Stimulated activated naive B cell treated with anti-CD40 and anti-IgM and Interleukin-4, amounts not matched to agents 10 μg/mL and 1 μg/mL and 100 μg/mL, for 72 hours (primary cell): ENCODE results near the gene RPL34.

Experiments used
- ATAC-seq, 2 donors: fragments of 150-1000 bp; cut with Tn5 transposase; replicated peaks; 2 replicates each; pipeline ENCODE4 v1.10.0; 2021; ENCODE audit warnings: moderate library complexity in 1 of 2
- DNase-seq: peaks from one replicate; pipeline ENCODE4 v3.0.0; 2021
- H3K27ac Mint-ChIP-seq: one replicate; pipeline ENCODE4 v1.8.0; 2022; ENCODE audit warnings: mild to moderate bottlenecking, mixed read lengths
- H3K27me3 Mint-ChIP-seq, 2 donors: one replicate each; pipeline ENCODE4 v1.8.0; 2022; ENCODE audit warnings: mixed read lengths in 2 of 2
- H3K36me3 Mint-ChIP-seq, 2 donors: one replicate each; pipeline ENCODE4 v1.8.0; 2022; ENCODE audit warnings: mixed read lengths in 2 of 2, mild to moderate bottlenecking in 1 of 2
- H3K4me1 Mint-ChIP-seq, 2 donors: one replicate each; pipeline ENCODE4 v1.8.0; 2022; ENCODE audit warnings: mixed read lengths in 2 of 2, mild to moderate bottlenecking in 1 of 2
- H3K4me3 Mint-ChIP-seq, 2 donors: one replicate each; pipeline ENCODE4 v1.8.0; 2022; ENCODE audit warnings: mild to moderate bottlenecking in 2 of 2, mixed read lengths in 2 of 2, moderate library complexity in 1 of 2
- H3K9me3 Mint-ChIP-seq, 2 donors: one replicate each; pipeline ENCODE4 v1.8.0; 2022; ENCODE audit warnings: mixed read lengths in 2 of 2, mild to moderate bottlenecking in 1 of 2

Gene RPL34

GRCh38 chr4:108607079-108607815 lies 13.1 kb upstream of the RPL34 start:
- DNase-seq (no peak), ATAC-seq (no peak)
- Mint-ChIP-seq H3K9me3 (peaks cover 0 to 4% of the 10 kb centered on the region in 2 donors), H3K27ac (no peak overlapping the region), H3K4me1 (no peaks in the 10 kb centered on the region), H3K4me3 (no peak overlapping the region), H3K27me3 (no peaks in the 10 kb centered on the region), H3K36me3 (peaks cover 9 to 18% of the 10 kb centered on the region in 2 donors)

GRCh38 chr4:108611365-108611764 lies 9.0 kb upstream of the RPL34 start:
- ATAC-seq (no peak), DNase-seq (no peak)
- Mint-ChIP-seq H3K36me3 (peaks cover 18 to 31% of the 10 kb centered on the region in 2 donors), H3K4me1 (no peaks in the 10 kb centered on the region), H3K9me3 (peaks cover 2 to 4% of the 10 kb centered on the region in 2 donors), H3K27me3 (no peaks in the 10 kb centered on the region), H3K27ac (no peak overlapping the region), H3K4me3 (no peak overlapping the region)

GRCh38 chr4:108612365-108612764 lies 8.0 kb upstream of the RPL34 start:
- ATAC-seq, result no peak
- peaks cover 0 to 4% of the 10 kb centered on the region in 2 donors for H3K9me3 Mint-ChIP-seq
- H3K27ac Mint-ChIP-seq, result no peak overlapping the region
- peaks cover 19 to 30% of the 10 kb centered on the region in 2 donors for H3K36me3 Mint-ChIP-seq
- no peaks in the 10 kb centered on the region for H3K27me3 Mint-ChIP-seq
- no peak overlapping the region for H3K4me3 Mint-ChIP-seq
- no peaks in the 10 kb centered on the region for H3K4me1 Mint-ChIP-seq
- DNase-seq, result no peak

DNA sequence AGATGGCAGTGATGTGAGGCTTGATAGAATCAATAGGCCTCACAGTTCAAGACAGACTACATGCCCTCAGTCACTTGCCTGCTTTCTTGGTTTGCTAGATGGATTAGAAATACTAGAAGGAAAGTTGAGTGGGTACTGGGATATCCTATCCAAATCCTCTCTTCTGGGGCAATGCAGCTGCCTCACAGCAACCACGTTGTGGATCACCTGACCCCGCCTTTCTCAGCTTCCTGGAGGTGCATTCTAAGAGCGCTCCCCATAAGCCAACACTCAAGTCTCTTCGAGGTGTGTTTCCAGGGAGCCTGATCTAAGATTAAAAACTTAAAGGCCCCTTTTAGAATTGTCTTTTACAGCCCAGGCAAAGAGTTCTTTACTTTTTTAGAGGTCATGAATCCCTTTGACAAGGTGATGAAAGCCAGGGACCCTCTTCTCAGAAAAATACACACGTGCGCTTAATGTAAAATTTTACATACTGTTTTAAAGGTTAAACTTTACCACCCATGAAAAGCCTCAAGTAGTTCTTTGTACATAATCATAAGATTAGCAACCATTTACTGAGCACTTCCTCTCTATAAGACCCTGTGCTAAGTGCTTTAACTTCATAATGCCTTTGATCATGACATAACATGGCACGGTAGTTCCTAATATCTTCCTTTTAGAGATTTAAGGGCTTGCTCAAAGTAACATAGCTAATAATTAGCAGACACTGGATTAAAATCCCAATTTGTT lies 840 bp upstream of the RPL34 start:
- Mint-ChIP-seq H3K9me3 (peaks cover 0 to 4% of the 10 kb centered on the region in 2 donors), H3K27me3 (no peaks in the 10 kb centered on the region), H3K27ac (peak overlapping the region; percentile 99), H3K4me3 (peak overlapping the region; percentile 95 to 97), H3K4me1 (peaks cover 25 to 37% of the 10 kb centered on the region in 2 donors), H3K36me3 (peaks cover 41 to 54% of the 10 kb centered on the region in 2 donors)
- DNase-seq (no peak), ATAC-seq (peak; percentile 17 to 18)

DNA sequence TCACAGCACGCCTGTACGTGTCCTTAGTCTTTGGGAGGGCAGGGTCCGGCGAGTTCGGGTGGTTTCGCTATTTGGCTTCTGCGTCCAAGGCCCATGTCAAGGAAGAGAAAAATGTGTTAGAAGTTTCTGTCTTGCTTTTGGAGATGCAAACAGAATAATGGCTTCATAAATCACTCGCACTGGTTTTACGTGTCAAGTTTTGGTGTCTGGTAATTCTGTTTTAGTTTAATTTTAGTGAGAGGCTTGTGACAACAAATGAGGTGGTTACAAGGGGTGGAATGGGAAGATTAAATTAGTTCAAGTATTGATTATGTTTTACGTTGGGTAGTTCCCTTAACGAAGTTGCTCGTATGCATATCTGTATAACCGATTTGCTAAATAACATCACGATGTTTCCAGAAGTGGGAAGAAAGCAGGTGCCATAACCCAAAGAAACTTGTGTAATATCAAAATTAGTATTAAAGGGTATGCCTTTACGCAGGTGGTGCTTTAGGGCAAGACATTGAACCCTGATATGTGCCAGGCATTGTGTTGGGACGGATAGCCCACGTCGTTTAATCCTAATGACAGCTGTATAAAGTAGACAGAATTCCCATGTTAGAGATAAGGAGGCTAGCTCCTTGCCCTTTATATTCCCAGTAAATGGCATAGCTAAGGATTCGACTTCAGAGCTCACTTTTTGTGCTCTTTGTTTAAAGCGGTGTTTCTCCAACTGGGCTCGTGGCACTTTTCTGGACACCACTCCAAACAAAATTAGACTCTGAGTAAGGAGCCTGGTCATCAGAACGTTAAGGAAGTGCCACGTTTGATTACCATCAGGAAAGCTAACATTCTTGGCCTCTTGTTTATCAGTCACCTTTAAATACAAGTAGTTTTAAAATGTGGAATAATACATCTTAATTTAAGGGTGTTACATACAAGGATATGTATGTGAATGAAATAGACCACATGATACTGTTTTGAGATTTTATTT lies 843 bp downstream of the RPL34 start:
- H3K36me3 Mint-ChIP-seq, result peaks cover 43 to 60% of the 10 kb centered on the region in 2 donors
- H3K27me3 Mint-ChIP-seq, result no peaks in the 10 kb centered on the region

DNA sequence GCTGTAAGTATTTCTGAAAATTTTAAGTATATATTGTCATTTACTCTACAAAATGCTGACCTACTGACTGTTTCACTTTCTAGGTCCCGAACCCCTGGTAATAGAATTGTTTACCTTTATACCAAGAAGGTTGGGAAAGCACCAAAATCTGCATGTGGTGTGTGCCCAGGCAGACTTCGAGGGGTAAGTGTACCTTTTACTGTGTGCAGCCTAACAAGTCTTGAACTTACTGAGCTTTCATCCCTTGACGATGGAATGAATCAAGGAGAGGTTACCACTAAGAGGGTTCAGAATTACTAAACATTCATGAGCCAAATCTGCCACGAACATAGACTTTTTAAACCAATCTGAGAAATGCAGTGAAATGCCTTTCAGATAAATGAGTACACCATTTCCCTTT lies 1.6 kb downstream of the RPL34 start:
- Mint-ChIP-seq H3K27me3 (no peaks in the 10 kb centered on the region), H3K4me1 (peaks cover 28 to 39% of the 10 kb centered on the region in 2 donors), H3K27ac (peak overlapping the region; percentile 51), H3K9me3 (no peaks in the 10 kb centered on the region), H3K36me3 (peaks cover 37 to 57% of the 10 kb centered on the region in 2 donors), H3K4me3 (peak overlapping the region; percentile 69 to 97)
- no peak for ATAC-seq
- DNase-seq, result no peak

More for the DNA sequence above, 843 bp downstream of the RPL34 start:
- Mint-ChIP-seq H3K4me1 (peaks cover 26 to 39% of the 10 kb centered on the region in 2 donors), H3K4me3 (peak overlapping the region; percentile 95 to 97), H3K9me3 (no peaks in the 10 kb centered on the region), H3K27ac (peak overlapping the region; percentile 99)
- DNase-seq (no peak), ATAC-seq (peak; percentile 16 to 25)

GRCh38 chr4:108622828-108623227 lies 2.5 kb downstream of the RPL34 start:
- no peak for ATAC-seq
- Mint-ChIP-seq H3K36me3 (peaks cover 37 to 57% of the 10 kb centered on the region in 2 donors), H3K4me3 (peak overlapping the region; percentile 69 to 97), H3K9me3 (no peaks in the 10 kb centered on the region), H3K27ac (peak overlapping the region; percentile 10), H3K27me3 (no peaks in the 10 kb centered on the region), H3K4me1 (peaks cover 28 to 39% of the 10 kb centered on the region in 2 donors)
- DNase-seq, result no peak

GRCh38 chr4:108624263-108625056 lies 4.1 kb downstream of the RPL34 start:
- Mint-ChIP-seq H3K27me3 (no peaks in the 10 kb centered on the region), H3K4me1 (peaks cover 22 to 31% of the 10 kb centered on the region in 2 donors), H3K27ac (peak overlapping the region; percentile 75), H3K9me3 (no peaks in the 10 kb centered on the region), H3K4me3 (peak overlapping the region; percentile 42 to 47), H3K36me3 (peaks cover 42 to 63% of the 10 kb centered on the region in 2 donors)
- no peak for DNase-seq
- ATAC-seq, result no peak

DNA sequence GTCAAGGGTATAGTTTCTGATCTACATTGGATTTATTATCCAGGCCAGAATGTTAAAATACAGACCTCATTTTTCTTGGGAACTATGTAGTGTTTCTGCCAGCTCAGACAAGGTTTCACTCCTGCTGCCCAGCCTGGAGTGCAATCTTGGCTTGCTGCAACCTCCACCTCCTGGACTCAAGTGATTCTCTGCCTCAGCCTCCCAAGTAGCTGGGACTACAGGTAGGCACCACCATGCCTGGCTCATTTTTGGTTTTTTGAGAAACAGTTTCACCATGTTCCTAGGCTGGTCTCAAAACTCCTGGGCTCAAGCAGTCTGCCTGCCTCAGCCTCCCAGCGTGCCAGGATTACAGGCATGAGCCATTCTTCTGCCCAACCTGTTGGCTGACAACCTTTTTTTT lies 5.7 kb downstream of the RPL34 start:
- Mint-ChIP-seq H3K27ac (no peak overlapping the region), H3K27me3 (no peaks in the 10 kb centered on the region), H3K4me3 (no peak overlapping the region), H3K4me1 (peaks cover 20 to 26% of the 10 kb centered on the region in 2 donors), H3K9me3 (no peaks in the 10 kb centered on the region), H3K36me3 (peaks cover 46 to 69% of the 10 kb centered on the region in 2 donors)
- ATAC-seq (no peak), DNase-seq (no peak)

DNA sequence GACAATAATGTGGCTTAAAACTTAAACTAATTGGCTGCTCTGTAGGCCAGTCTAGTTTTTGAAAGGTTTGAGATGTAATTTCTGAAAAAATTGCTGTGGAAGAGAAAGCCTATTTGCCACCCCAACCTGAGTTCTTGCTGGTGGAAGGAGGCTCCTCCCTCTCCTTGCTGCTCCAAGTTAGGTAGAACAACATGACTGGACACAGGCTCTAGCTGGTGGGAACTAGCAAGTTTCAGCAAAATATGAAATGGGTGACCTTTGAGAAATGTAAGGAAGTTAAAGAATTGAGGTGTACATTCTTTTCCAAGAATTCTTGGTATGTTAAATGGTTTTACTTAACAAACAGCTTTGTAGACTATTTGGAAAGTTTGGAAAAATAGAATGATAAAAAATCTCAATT lies 8.0 kb downstream of the RPL34 start:
- Mint-ChIP-seq H3K9me3 (no peaks in the 10 kb centered on the region), H3K36me3 (peaks cover 36 to 68% of the 10 kb centered on the region in 2 donors), H3K27ac (peak overlapping the region; percentile 56), H3K4me1 (peaks cover 12 to 13% of the 10 kb centered on the region in 2 donors), H3K4me3 (no peak overlapping the region), H3K27me3 (no peaks in the 10 kb centered on the region)
- ATAC-seq (no peak), DNase-seq (no peak)

DNA sequence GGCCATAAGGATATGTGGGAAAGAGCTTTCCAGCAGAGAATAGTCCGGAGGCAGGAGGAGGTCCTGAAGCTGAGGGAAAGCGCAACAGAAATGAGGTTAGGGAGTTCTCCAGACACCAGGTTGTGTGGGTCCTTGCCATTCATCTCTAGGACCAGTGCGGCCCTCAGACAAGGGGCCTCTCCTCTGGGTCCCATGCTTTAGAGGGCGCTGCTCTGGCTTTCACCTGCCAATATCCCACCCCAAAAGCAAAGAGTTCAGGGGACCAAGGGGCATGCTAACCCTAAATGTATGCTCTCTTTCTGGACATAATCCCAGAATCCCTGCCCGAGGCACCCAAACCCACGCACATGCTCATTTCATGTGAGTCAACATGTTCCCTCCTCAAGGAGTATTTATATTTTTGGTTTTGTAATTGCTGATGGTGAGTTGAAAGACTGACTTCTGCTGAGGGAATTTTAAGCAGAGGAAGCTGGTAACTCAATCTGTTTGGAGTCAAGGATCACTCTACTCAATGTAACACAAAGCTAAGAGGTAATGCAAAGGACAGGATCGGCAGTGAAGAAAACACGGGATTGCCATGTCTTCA lies 14.8 kb downstream of the RPL34 start:
- peaks cover 29 to 53% of the 10 kb centered on the region in 2 donors for H3K36me3 Mint-ChIP-seq
- H3K4me1 Mint-ChIP-seq, result peaks cover 0 to 2% of the 10 kb centered on the region in 2 donors
- no peaks in the 10 kb centered on the region for H3K27me3 Mint-ChIP-seq
- no peak for ATAC-seq
- no peak for DNase-seq
- H3K27ac Mint-ChIP-seq, result no peak overlapping the region
- H3K4me3 Mint-ChIP-seq, result no peak overlapping the region
- no peaks in the 10 kb centered on the region for H3K9me3 Mint-ChIP-seq

DNA sequence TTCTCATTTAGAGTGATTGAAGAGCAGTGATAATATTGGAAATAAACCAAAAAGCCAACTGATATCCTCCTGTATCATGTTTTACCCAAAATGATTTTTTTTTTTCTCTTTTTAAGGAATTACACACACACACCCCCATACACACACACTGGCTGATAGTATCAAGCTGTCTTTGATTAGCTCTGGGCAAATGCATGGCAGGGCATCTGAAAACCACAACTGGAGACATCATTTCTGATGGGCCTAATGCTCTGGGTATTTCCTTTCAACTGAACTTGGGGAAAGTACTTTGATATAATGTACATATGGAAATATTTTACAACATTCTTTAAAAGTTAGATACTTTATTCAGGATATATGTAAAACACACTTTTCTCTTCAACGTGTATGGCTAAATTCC lies 15.9 kb downstream of the RPL34 start:
- no peaks in the 10 kb centered on the region for H3K9me3 Mint-ChIP-seq
- peaks cover 30 to 54% of the 10 kb centered on the region in 2 donors for H3K36me3 Mint-ChIP-seq
- H3K27ac Mint-ChIP-seq, result no peak overlapping the region
- no peak for DNase-seq
- H3K4me3 Mint-ChIP-seq, result no peak overlapping the region
- no peaks in the 10 kb centered on the region for H3K27me3 Mint-ChIP-seq
- H3K4me1 Mint-ChIP-seq, result peaks cover 0 to 2% of the 10 kb centered on the region in 2 donors
- ATAC-seq, result no peak

- no peak overlapping the region for H3K4me3 Mint-ChIP-seq
- DNase-seq, result no peak
- H3K27ac Mint-ChIP-seq, result no peak overlapping the region
- H3K27me3 Mint-ChIP-seq, result no peaks in the 10 kb centered on the region
- no peaks in the 10 kb centered on the region for H3K9me3 Mint-ChIP-seq
- H3K4me1 Mint-ChIP-seq, result peaks cover 0 to 2% of the 10 kb centered on the region in 2 donors
- no peak for ATAC-seq
- peaks cover 35 to 51% of the 10 kb centered on the region in 2 donors for H3K36me3 Mint-ChIP-seq
Observed at GRCh38 chr4:108637856-108638255, 17.5 kb downstream of the RPL34 start.
